Astrocyte (in vitro differentiated cells and primary cell): ENCODE results near the gene UTP14A.
"Not testable (repeated sequence)": the region's sequence is repeated elsewhere in the genome, so short reads cannot be mapped to it uniquely, and the experiment has no call there.

ENCODE experiments used
- CTCF ChIP-seq: IDR thresholded peaks from 2 replicates; pipeline ENCODE4 v1.5.1; 2011; ENCODE audit warnings: low read depth, mild to moderate bottlenecking, inconsistent platforms, low read length, moderate library complexity; ENCODE audit not compliant: insufficient read depth
- EZH2 ChIP-seq: IDR thresholded peaks from 2 replicates; pipeline ENCODE4 v1.6.1; 2012; ENCODE audit warnings: mild to moderate bottlenecking, low read length, inconsistent platforms; ENCODE audit not compliant: insufficient read depth

- not testable (repeated sequence) for TF ChIP-seq CTCF, EZH2
Observed at GRCh38 chrX:129859134-129859533, 46.8 kb upstream of the UTP14A start.
